ENCODE data around the gene FDPS.
"Not testable (repeated sequence)": the region's sequence is repeated elsewhere in the genome, so short reads cannot be mapped to it uniquely, and the experiment has no call there.

Gene FDPS

DNA sequence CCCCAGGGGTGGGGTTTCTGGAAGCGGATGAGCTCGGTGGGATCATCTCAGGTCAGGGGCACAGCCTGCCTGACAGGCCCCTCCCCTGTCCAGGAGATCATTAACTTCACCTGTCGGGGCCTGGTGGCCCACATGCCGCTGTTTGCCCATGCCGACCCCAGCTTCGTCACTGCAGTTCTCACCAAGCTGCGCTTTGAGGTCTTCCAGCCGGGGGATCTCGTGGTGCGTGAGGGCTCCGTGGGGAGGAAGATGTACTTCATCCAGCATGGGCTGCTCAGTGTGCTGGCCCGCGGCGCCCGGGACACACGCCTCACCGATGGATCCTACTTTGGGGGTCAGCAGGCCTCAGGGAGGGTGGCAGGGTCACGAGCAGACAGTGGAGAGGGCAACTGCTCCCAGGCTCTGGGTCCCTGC lies 23.0 kb upstream of the FDPS start:
- no peaks in the 10 kb centered on the region for H3K4me1 ChIP-seq (ENCODE audit: control extremely low read depth in 1 of 4, control insufficient read depth in 4 of 4, insufficient read depth in 4 of 4, low read length in 3 of 4)
- H3K27me3 ChIP-seq (replicated peaks in 2 of 5; ENCODE audit: control insufficient read depth in 4 of 5, insufficient read depth in 5 of 5, low read length in 4 of 5) = no peaks in the 10 kb centered on the region
- no peaks in the 10 kb centered on the region for H3K9me3 ChIP-seq (ENCODE audit: control extremely low read depth in 1 of 5, control insufficient read depth in 4 of 5, insufficient read depth in 2 of 5, low read depth in 1 of 5, low read length in 4 of 5)
- peaks cover 0 to 5% (median 1%) of the 10 kb centered on the region in 4 experiments for H3K36me3 ChIP-seq (ENCODE audit: control insufficient read depth in 4 of 4, insufficient read depth in 4 of 4, low read length in 3 of 4)
- 98% methylated on average over 15 of the region's 18 CpGs for WGBS (ENCODE audit: insufficient coverage)
- CTCF ChIA-PET = interaction anchor here (0.7 to 2.5 kb wide), 4 partner anchors 9 to 35 kb away, joined by 3 to 7 read pairs (median 4); no protein-coding TSS in a partner anchor
- no peak overlapping the region for H3K27ac ChIP-seq (ENCODE audit: insufficient read depth in 1 of 2, low read depth in 1 of 2, low read length in 2 of 2, poor library complexity in 1 of 2, severe bottlenecking in 2 of 2)
- POLR2A ChIA-PET = no interaction called here
- no peak for DNase-seq
- H3K4me3 ChIP-seq (ENCODE audit: control insufficient read depth in 1 of 7, extremely low read depth in 1 of 7, insufficient read depth in 4 of 7, low read depth in 2 of 7, low read length in 6 of 7) = no peak overlapping the region

DNA sequence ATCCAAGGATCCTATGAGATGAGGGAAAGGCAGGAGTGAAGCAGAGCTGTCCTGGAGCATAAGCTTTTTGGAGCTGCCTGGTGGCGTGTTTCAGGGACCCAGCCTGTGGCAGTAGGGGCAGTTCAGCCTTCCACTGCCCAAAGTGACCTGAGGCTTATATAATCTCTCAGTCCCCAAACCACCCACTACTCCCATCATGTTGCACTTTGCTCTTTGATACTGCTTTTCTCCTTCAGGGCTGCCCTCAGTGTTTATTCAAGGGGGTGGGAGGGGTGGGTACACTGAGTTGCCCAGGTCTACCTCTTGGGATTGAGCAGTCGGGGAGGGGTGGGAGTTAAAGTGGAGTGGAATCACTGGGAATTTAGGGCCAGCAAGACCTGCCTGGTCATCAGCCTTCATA lies 22.1 kb upstream of the FDPS start:
- Histone ChIP-seq H3K27me3 (replicated peaks in 2 of 5; ENCODE audit: control insufficient read depth in 4 of 5, insufficient read depth in 5 of 5, low read length in 4 of 5) (no peaks in the 10 kb centered on the region), H3K36me3 (ENCODE audit: control insufficient read depth in 4 of 4, insufficient read depth in 4 of 4, low read length in 3 of 4) (peaks cover 0 to 5% (median 1%) of the 10 kb centered on the region in 4 experiments), H3K9me3 (ENCODE audit: control extremely low read depth in 1 of 5, control insufficient read depth in 4 of 5, insufficient read depth in 2 of 5, low read depth in 1 of 5, low read length in 4 of 5) (no peaks in the 10 kb centered on the region), H3K27ac (ENCODE audit: insufficient read depth in 1 of 2, low read depth in 1 of 2, low read length in 2 of 2, poor library complexity in 1 of 2, severe bottlenecking in 2 of 2) (no peak overlapping the region), H3K4me3 (ENCODE audit: control insufficient read depth in 1 of 7, extremely low read depth in 1 of 7, insufficient read depth in 4 of 7, low read depth in 2 of 7, low read length in 6 of 7) (no peak overlapping the region), H3K4me1 (ENCODE audit: control extremely low read depth in 1 of 4, control insufficient read depth in 4 of 4, insufficient read depth in 4 of 4, low read length in 3 of 4) (no peaks in the 10 kb centered on the region)
- ChIA-PET POLR2A (no interaction called here), CTCF (interaction anchor here (0.7 to 2.5 kb wide), 3 partner anchors 20 to 36 kb away, joined by 3 to 7 read pairs (median 4); no protein-coding TSS in a partner anchor)
- 100% methylated on average over 1 of the region's 2 CpGs for WGBS (ENCODE audit: insufficient coverage)
- no peak for DNase-seq

DNA sequence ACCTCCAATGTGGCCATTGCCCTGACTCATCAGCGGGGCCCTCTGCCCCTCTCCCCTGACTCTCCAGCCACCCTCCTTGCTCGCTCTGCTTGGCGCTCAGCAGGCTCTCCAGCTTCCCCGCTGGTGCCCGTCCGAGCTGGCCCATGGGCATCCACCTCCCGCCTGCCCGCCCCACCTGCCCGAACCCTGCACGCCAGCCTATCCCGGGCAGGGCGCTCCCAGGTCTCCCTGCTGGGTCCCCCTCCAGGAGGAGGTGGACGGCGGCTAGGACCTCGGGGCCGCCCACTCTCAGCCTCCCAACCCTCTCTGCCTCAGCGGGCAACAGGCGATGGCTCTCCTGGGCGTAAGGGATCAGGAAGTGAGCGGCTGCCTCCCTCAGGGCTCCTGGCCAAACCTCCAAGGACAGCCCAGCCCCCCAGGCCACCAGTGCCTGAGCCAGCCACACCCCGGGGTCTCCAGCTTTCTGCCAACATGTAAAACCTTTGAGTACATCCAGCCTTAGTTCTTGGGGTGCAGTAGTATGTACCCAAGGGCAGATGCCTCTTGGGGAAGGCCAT lies 20.6 kb upstream of the FDPS start:
- Histone ChIP-seq H3K27me3 (replicated peaks in 2 of 5; ENCODE audit: control insufficient read depth in 4 of 5, insufficient read depth in 5 of 5, low read length in 4 of 5) (peaks cover 0 to 8% (median 4%) of the 10 kb centered on the region in 5 experiments), H3K36me3 (ENCODE audit: control insufficient read depth in 4 of 4, insufficient read depth in 4 of 4, low read length in 3 of 4) (peaks cover 0 to 5% (median 1%) of the 10 kb centered on the region in 4 experiments), H3K9me3 (ENCODE audit: control extremely low read depth in 1 of 5, control insufficient read depth in 4 of 5, insufficient read depth in 2 of 5, low read depth in 1 of 5, low read length in 4 of 5) (no peaks in the 10 kb centered on the region), H3K4me3 (ENCODE audit: control insufficient read depth in 1 of 7, extremely low read depth in 1 of 7, insufficient read depth in 4 of 7, low read depth in 2 of 7, low read length in 6 of 7) (no peak overlapping the region), H3K4me1 (ENCODE audit: control extremely low read depth in 1 of 4, control insufficient read depth in 4 of 4, insufficient read depth in 4 of 4, low read length in 3 of 4) (no peaks in the 10 kb centered on the region), H3K27ac (ENCODE audit: insufficient read depth in 1 of 2, low read depth in 1 of 2, low read length in 2 of 2, poor library complexity in 1 of 2, severe bottlenecking in 2 of 2) (no peak overlapping the region)
- WGBS (ENCODE audit: insufficient coverage) = 98% methylated on average over 17 of the region's 21 CpGs
- DNase-seq = no peak
- POLR2A ChIA-PET = no interaction called here
- CTCF ChIA-PET = interaction anchor here (0.6 to 0.8 kb wide), 2 partner anchors 18 to 25 kb away, joined by 3 read pairs; no protein-coding TSS in a partner anchor

DNA sequence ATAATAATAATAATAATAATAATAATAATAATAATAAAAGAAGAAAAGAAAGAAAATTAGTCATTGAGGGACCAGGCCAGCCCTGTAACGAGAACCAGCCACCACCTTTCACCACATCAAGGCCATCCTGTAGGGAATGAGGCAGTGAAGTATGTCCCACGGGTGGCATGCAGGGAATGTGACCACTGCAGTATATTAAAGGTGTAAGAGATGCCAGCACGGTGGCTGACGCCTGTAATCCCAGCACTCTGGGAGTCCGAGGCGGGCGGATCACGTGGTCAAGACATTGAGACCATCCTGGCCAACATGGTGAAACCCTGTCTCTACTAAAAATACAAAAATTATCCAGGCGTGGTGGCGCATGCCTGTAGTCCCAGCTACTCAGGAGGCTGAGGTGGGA lies 17.7 kb upstream of the FDPS start:
- H3K27ac ChIP-seq (ENCODE audit: insufficient read depth in 1 of 2, low read depth in 1 of 2, low read length in 2 of 2, poor library complexity in 1 of 2, severe bottlenecking in 2 of 2); H3K9me3 ChIP-seq (ENCODE audit: control extremely low read depth in 1 of 5, control insufficient read depth in 4 of 5, insufficient read depth in 2 of 5, low read depth in 1 of 5, low read length in 4 of 5); POLR2A ChIA-PET; H3K36me3 ChIP-seq (ENCODE audit: control insufficient read depth in 4 of 4, insufficient read depth in 4 of 4, low read length in 3 of 4); DNase-seq; H3K4me3 ChIP-seq (ENCODE audit: control insufficient read depth in 1 of 7, extremely low read depth in 1 of 7, insufficient read depth in 4 of 7, low read depth in 2 of 7, low read length in 6 of 7): not testable (repeated sequence)
- WGBS (ENCODE audit: insufficient coverage) = 94% methylated on average over 8 of the region's 10 CpGs
- Histone ChIP-seq H3K4me1 (ENCODE audit: control extremely low read depth in 1 of 4, control insufficient read depth in 4 of 4, insufficient read depth in 4 of 4, low read length in 3 of 4) (peaks cover 0 to 12% (median 6%) of the 10 kb centered on the region in 4 experiments), H3K27me3 (replicated peaks in 2 of 5; ENCODE audit: control insufficient read depth in 4 of 5, insufficient read depth in 5 of 5, low read length in 4 of 5) (peaks cover 0 to 35% (median 28%) of the 10 kb centered on the region in 5 experiments)
- CTCF ChIA-PET = interaction anchor here (0.7 to 1.5 kb wide), 2 partner anchors 13 to 40 kb away, joined by 3 read pairs; no protein-coding TSS in a partner anchor

DNA sequence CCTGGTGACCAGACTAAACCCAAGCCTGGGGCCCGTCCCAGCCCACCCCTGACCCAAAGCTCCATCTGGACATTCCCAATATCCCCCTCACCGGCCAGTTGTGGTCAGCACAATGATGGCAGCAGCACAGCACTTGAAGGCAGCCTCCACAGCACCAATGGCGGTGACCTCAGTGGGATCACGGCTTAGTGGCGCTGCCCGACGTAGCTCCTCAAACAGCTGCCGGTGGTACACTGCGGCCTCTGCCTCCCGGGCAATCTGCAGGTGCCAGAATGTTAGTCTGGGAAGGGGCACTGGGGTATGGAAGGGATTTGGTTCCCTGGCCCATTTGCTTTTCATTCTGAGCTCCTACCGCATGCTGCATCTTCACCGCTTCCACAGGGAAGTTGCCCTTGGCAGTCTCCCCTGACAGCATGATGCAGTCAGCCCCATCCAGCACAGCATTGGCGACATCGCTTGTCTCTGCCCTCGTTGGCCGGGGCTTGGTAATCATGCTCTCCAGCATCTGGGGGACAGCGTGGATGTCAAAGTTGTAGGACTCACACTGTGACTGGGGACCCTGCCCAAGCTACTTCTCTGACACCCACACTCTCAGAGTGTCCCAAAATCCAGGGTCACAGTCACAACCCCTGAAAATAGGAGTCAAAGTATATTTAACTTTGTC lies 15.4 kb upstream of the FDPS start:
- Histone ChIP-seq H3K4me3 (ENCODE audit: control insufficient read depth in 1 of 7, extremely low read depth in 1 of 7, insufficient read depth in 4 of 7, low read depth in 2 of 7, low read length in 6 of 7) (no peak overlapping the region), H3K9me3 (ENCODE audit: control extremely low read depth in 1 of 5, control insufficient read depth in 4 of 5, insufficient read depth in 2 of 5, low read depth in 1 of 5, low read length in 4 of 5) (no peaks in the 10 kb centered on the region), H3K4me1 (ENCODE audit: control extremely low read depth in 1 of 4, control insufficient read depth in 4 of 4, insufficient read depth in 4 of 4, low read length in 3 of 4) (peaks cover 0 to 12% (median 8%) of the 10 kb centered on the region in 4 experiments), H3K36me3 (ENCODE audit: control insufficient read depth in 4 of 4, insufficient read depth in 4 of 4, low read length in 3 of 4) (no peaks in the 10 kb centered on the region), H3K27me3 (replicated peaks in 2 of 5; ENCODE audit: control insufficient read depth in 4 of 5, insufficient read depth in 5 of 5, low read length in 4 of 5) (peaks cover 0 to 49% (median 31%) of the 10 kb centered on the region in 5 experiments), H3K27ac (ENCODE audit: insufficient read depth in 1 of 2, low read depth in 1 of 2, low read length in 2 of 2, poor library complexity in 1 of 2, severe bottlenecking in 2 of 2) (no peak overlapping the region)
- POLR2A ChIA-PET = no interaction called here
- DNase-seq = no peak
- CTCF ChIA-PET = interaction anchor here (0.9 to 1.3 kb wide), 6 partner anchors 8 to 43 kb away, joined by 3 to 4 read pairs (median 3); partner anchors contain the start of gene PKLR
- 94% methylated on average over 17 of the region's 17 CpGs for WGBS (ENCODE audit: insufficient coverage)

DNA sequence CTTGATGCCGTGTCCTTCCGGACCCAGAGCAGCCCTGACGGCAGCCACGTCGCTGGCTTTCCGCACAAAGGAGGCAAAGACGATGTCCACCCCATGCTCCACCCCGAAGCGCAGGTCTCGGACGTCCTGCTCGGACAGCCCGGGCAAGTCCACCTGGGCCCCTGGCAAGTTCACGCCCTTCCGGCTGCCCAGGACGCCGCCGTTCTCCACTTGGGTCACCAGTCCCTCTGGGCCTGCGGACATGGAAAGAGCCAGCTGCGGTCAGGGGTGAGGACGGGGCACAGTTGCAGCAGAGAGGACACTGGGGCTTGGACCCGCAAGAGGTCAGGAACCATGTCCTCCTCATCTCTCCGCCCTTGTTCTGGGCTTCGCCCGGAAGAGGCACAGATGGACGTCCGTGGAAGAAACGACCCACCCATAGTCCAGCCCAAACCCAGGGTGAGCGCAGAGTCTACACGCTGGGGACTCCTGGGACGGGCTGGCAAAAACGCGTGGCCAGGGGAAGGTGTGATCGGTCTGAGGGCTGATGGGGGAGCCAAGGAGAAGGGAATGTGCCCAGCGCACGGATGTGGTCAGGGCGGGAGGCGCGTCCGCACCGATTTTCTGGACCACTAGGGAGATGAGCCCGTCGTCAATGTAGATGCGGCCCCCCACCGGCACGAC lies 14.0 kb upstream of the FDPS start:
- POLR2A ChIA-PET = interaction anchor here (0.6 kb wide), 1 partner anchor 23 kb away, joined by 4 read pairs; no protein-coding TSS in a partner anchor
- Histone ChIP-seq H3K4me1 (ENCODE audit: control extremely low read depth in 1 of 4, control insufficient read depth in 4 of 4, insufficient read depth in 4 of 4, low read length in 3 of 4) (peaks cover 0 to 12% (median 8%) of the 10 kb centered on the region in 4 experiments), H3K9me3 (ENCODE audit: control extremely low read depth in 1 of 5, control insufficient read depth in 4 of 5, insufficient read depth in 2 of 5, low read depth in 1 of 5, low read length in 4 of 5) (no peaks in the 10 kb centered on the region), H3K36me3 (ENCODE audit: control insufficient read depth in 4 of 4, insufficient read depth in 4 of 4, low read length in 3 of 4) (no peaks in the 10 kb centered on the region), H3K27me3 (replicated peaks in 2 of 5; ENCODE audit: control insufficient read depth in 4 of 5, insufficient read depth in 5 of 5, low read length in 4 of 5) (peaks cover 0 to 49% (median 31%) of the 10 kb centered on the region in 5 experiments), H3K4me3 (ENCODE audit: control insufficient read depth in 1 of 7, extremely low read depth in 1 of 7, insufficient read depth in 4 of 7, low read depth in 2 of 7, low read length in 6 of 7) (peak overlapping the region in 3 of 7 experiments; percentile 19 to 61 (median 57)), H3K27ac (ENCODE audit: insufficient read depth in 1 of 2, low read depth in 1 of 2, low read length in 2 of 2, poor library complexity in 1 of 2, severe bottlenecking in 2 of 2) (no peak overlapping the region)
- DNase-seq = no peak
- 45% methylated on average over 41 of the region's 46 CpGs for WGBS (ENCODE audit: insufficient coverage)
- CTCF ChIA-PET = interaction anchor here (1.2 kb wide), 1 partner anchor 24 kb away, joined by 3 read pairs; no protein-coding TSS in a partner anchor
